Vagina (tissue), 2 donors: Measurements from ENCODE around the gene NLGN4Y. TPM values are rescaled to one million over a fixed set of nuclear protein-coding genes. Genes with fewer than 3 reads are reported as not detected.
"Not testable (repeated sequence)": the region's sequence is repeated elsewhere in the genome, so short reads cannot be mapped to it uniquely, and the experiment has no call there.

Experiments
- DNase-seq, 2 donors: peaks; one replicate each; pipeline ENCODE4 v3.0.0-alpha.2; 2017; ENCODE audit errors: extremely low spot score in 2 of 2
- H3K27ac ChIP-seq: fragments of 200-600 bp; sonication (generic); one replicate; pipeline ENCODE4 v1.5.1; 2019
- H3K27me3 ChIP-seq: fragments of 200-600 bp; sonication (generic); one replicate; pipeline ENCODE4 v1.5.1; 2019
- H3K36me3 ChIP-seq, 2 donors: fragments of 200-600 bp; sonication (generic); one replicate each; pipeline ENCODE4 v1.5.1; 2017 to 2019
- H3K4me1 ChIP-seq: fragments of 200-600 bp; sonication (generic); one replicate; pipeline ENCODE4 v1.5.1; 2019
- H3K4me3 ChIP-seq, 2 donors: fragments of 200-600 bp; sonication (generic); 1 replicate in 1 of 2; 2 replicates in 1 of 2; pipeline ENCODE4 v1.5.1; 2016 to 2019
- H3K9me3 ChIP-seq: fragments of 200-600 bp; sonication (generic); one replicate; pipeline ENCODE4 v1.5.1; 2019
- CTCF ChIP-seq, 3 experiments: fragments of 450-650 bp in 2 of 3; fragments of 200-600 bp in 1 of 3; sonication (generic) in 1 of 3; IDR thresholded peaks; one replicate each; pipeline ENCODE4 v1.5.1; 2017 to 2019; ENCODE audit warnings: antibody characterized with exemption in 3 of 3, mild to moderate bottlenecking in 2 of 3, moderate library complexity in 2 of 3
- POLR2A ChIP-seq, 2 donors: fragments of 450-650 bp; IDR thresholded peaks; one replicate each; pipeline ENCODE4 v1.6.1; 2017; ENCODE audit warnings: antibody characterized with exemption in 2 of 2, mild to moderate bottlenecking in 2 of 2, moderate library complexity in 2 of 2
- POLR2AphosphoS5 ChIP-seq, 2 donors: sonication (generic); formaldehyde crosslinking; IDR thresholded peaks; one replicate each; pipeline ENCODE4 v1.9.0; 2017; ENCODE audit warnings: antibody characterized with exemption in 2 of 2, mild to moderate bottlenecking in 2 of 2, low read depth in 1 of 2; ENCODE audit not compliant: insufficient read depth in 1 of 2
- intact Hi-C: fragments of 100-400 bp; cut with DNase I; formaldehyde crosslinking; loops from one replicate; pipeline ENCODE4 v1.15.1; 2023
- total RNA-seq: library from RNA; depleted of rRNA; stranded (reverse); fragments of >200 nt; gene quantifications from one replicate; pipeline ENCODE4 v1.2.3, GENCODE V29; 2016

Gene NLGN4Y
- total RNA-seq, 1 donor from 2014 or later: not detected

- H3K27ac ChIP-seq: no peak overlapping the region
- TF ChIP-seq POLR2A (IDR thresholded peaks at IDR 0.05): no peak
- no peak for TF ChIP-seq CTCF (IDR thresholded peaks at IDR 0.05)
- TF ChIP-seq POLR2AphosphoS5 (IDR thresholded peaks at IDR 0.05; ENCODE audit: insufficient read depth in 1 of 2, low read depth in 1 of 2): no peak
- no peaks in the 10 kb centered on the region for H3K27me3 ChIP-seq
- no peak for DNase-seq
- no peak overlapping the region for H3K4me3 ChIP-seq
- no peaks in the 10 kb centered on the region for H3K4me1 ChIP-seq
- intact Hi-C loops: no loop called here
- H3K9me3 ChIP-seq: no peaks in the 10 kb centered on the region
- no peaks in the 10 kb centered on the region for H3K36me3 ChIP-seq
These were observed 310.1 kb downstream of the NLGN4Y start for GRCh38 chrY:14834103-14835060.

GRCh38 chrY:14837466-14837865, 313.1 kb downstream of the NLGN4Y start:
- TF ChIP-seq POLR2A (IDR thresholded peaks at IDR 0.05): no peak
- TF ChIP-seq CTCF (IDR thresholded peaks at IDR 0.05): no peak
- TF ChIP-seq POLR2AphosphoS5 (IDR thresholded peaks at IDR 0.05; ENCODE audit: insufficient read depth in 1 of 2, low read depth in 1 of 2): no peak
- intact Hi-C loops: no loop called here
- H3K4me1 ChIP-seq: no peaks in the 10 kb centered on the region
- no peak overlapping the region for H3K4me3 ChIP-seq
- no peaks in the 10 kb centered on the region for H3K36me3 ChIP-seq
- DNase-seq: no peak
- H3K27me3 ChIP-seq: no peaks in the 10 kb centered on the region
- H3K9me3 ChIP-seq: no peaks in the 10 kb centered on the region
- H3K27ac ChIP-seq: no peak overlapping the region

GRCh38 chrY:14850734-14851133, 326.4 kb downstream of the NLGN4Y start:
- DNase-seq: no peak
- intact Hi-C loops: no loop called here
- Histone ChIP-seq H3K4me3 (no peak overlapping the region), H3K9me3 (no peaks in the 10 kb centered on the region), H3K4me1 (no peaks in the 10 kb centered on the region), H3K27ac (no peak overlapping the region), H3K27me3 (no peaks in the 10 kb centered on the region), H3K36me3 (no peaks in the 10 kb centered on the region)
- TF ChIP-seq POLR2A (IDR thresholded peaks at IDR 0.05): no peak
- no peak for TF ChIP-seq POLR2AphosphoS5 (IDR thresholded peaks at IDR 0.05; ENCODE audit: insufficient read depth in 1 of 2, low read depth in 1 of 2)
- no peak for TF ChIP-seq CTCF (IDR thresholded peaks at IDR 0.05)

- Histone ChIP-seq H3K36me3 (no peaks in the 10 kb centered on the region), H3K4me1 (no peaks in the 10 kb centered on the region), H3K27me3 (no peaks in the 10 kb centered on the region), H3K9me3 (no peaks in the 10 kb centered on the region), H3K27ac (no peak overlapping the region), H3K4me3 (no peak overlapping the region)
- no peak for TF ChIP-seq POLR2A (IDR thresholded peaks at IDR 0.05)
- TF ChIP-seq POLR2AphosphoS5 (IDR thresholded peaks at IDR 0.05; ENCODE audit: insufficient read depth in 1 of 2, low read depth in 1 of 2): no peak
- TF ChIP-seq CTCF (IDR thresholded peaks at IDR 0.05): no peak
- DNase-seq: no peak
- intact Hi-C loops: no loop called here
These were observed 336.1 kb downstream of the NLGN4Y start for GRCh38 chrY:14860448-14860847.

GRCh38 chrY:14861033-14861432, 336.7 kb downstream of the NLGN4Y start:
- H3K36me3 ChIP-seq, H3K27ac ChIP-seq, H3K27me3 ChIP-seq, intact Hi-C loops, H3K9me3 ChIP-seq, DNase-seq, H3K4me1 ChIP-seq, H3K4me3 ChIP-seq: not testable (repeated sequence)
